Hepatocyte (in vitro differentiated cells): ENCODE results near the gene INPP5B. TPM values are rescaled to one million over a fixed set of nuclear protein-coding genes. Genes with fewer than 3 reads are reported as not detected.
"Not testable (repeated sequence)": the region's sequence is repeated elsewhere in the genome, so short reads cannot be mapped to it uniquely, and the experiment has no call there.

ENCODE experiments used
- DNase-seq: peaks from one replicate; pipeline ENCODE4 v3.0.0-alpha.2; 2016; ENCODE audit warnings: low spot score
- H2AFZ ChIP-seq: fragments of 200-600 bp; sonication (generic); 2 replicates; pipeline ENCODE4 v1.6.0; 2016; ENCODE audit warnings: antibody characterized with exemption, mild to moderate bottlenecking
- H3K27ac ChIP-seq: fragments of 200-600 bp; sonication (generic); 2 replicates; pipeline ENCODE4 v1.5.1; 2016; ENCODE audit warnings: mild to moderate bottlenecking
- H3K27me3 ChIP-seq: fragments of 200-600 bp; sonication (generic); 2 replicates; pipeline ENCODE4 v1.6.1; 2016
- H3K36me3 ChIP-seq: fragments of 200-600 bp; sonication (generic); replicated peaks from 2 replicates; pipeline ENCODE4 v1.5.1; 2016; ENCODE audit warnings: low read depth; ENCODE audit not compliant: insufficient read depth
- H3K4me1 ChIP-seq: fragments of 200-600 bp; sonication (generic); 2 replicates; pipeline ENCODE4 v1.5.1; 2016; ENCODE audit warnings: mild to moderate bottlenecking, moderate library complexity; ENCODE audit not compliant: insufficient read depth
- H3K4me2 ChIP-seq: fragments of 200-600 bp; sonication (generic); 2 replicates; pipeline ENCODE4 v1.6.0; 2016
- H3K4me3 ChIP-seq: fragments of 200-600 bp; sonication (generic); 2 replicates; pipeline ENCODE4 v1.5.1; 2016; ENCODE audit warnings: mild to moderate bottlenecking
- H3K79me2 ChIP-seq: fragments of 200-600 bp; sonication (generic); 2 replicates; pipeline ENCODE4 v1.6.0; 2017; ENCODE audit warnings: mild to moderate bottlenecking
- H3K9me2 ChIP-seq: fragments of 200-600 bp; sonication (generic); replicated peaks from 2 replicates; pipeline ENCODE4 v1.6.0; 2017; ENCODE audit warnings: mild to moderate bottlenecking; ENCODE audit not compliant: insufficient read depth
- H3K9me3 ChIP-seq: fragments of 200-600 bp; sonication (generic); 2 replicates; pipeline ENCODE4 v1.5.1; 2016; ENCODE audit warnings: low read depth, mild to moderate bottlenecking
- H4K20me1 ChIP-seq: fragments of 200-600 bp; sonication (generic); 2 replicates; pipeline ENCODE4 v1.6.0; 2016; ENCODE audit warnings: mild to moderate bottlenecking; ENCODE audit not compliant: insufficient read depth, poor library complexity, severe bottlenecking
- EZH2 ChIP-seq: fragments of 200-600 bp; sonication (generic); IDR thresholded peaks from 2 replicates; pipeline ENCODE4 v1.6.1; 2016; ENCODE audit warnings: antibody characterized with exemption, mild to moderate bottlenecking, borderline replicate concordance
- EZH2phosphoT487 ChIP-seq: fragments of 200-600 bp; sonication (generic); IDR thresholded peaks from one replicate; pipeline ENCODE4 v1.6.1; 2018; ENCODE audit warnings: antibody characterized with exemption, mild to moderate bottlenecking, low read depth, moderate library complexity; ENCODE audit not compliant: unreplicated experiment, severe bottlenecking
- WGBS: methylation state at CpG from one replicate; pipeline ENCODE4 v1.1.6; 2016; ENCODE audit warnings: low lambda C conversion rate; ENCODE audit errors: missing lambda C conversion rate; 5-methylcytosine and 5-hydroxymethylcytosine counted together
- polyA plus RNA-seq: library from polyadenylated mRNA; unstranded; fragments of >200 nt; fragmentation: Nextera tagmentation; extraction: Ambion mirVana; gene quantifications from 2 replicates; pipeline ENCODE4 v1.2.1, GENCODE V29; 2016
- total RNA-seq: library from RNA; depleted of rRNA; stranded (reverse); fragments of >200 nt; gene quantifications from 2 replicates; pipeline ENCODE4 v1.2.3, GENCODE V29; 2014
- TF ChIP-seq, protein P1 (sequence below): fragments of 200-600 bp; sonication (generic); IDR thresholded peaks from 2 replicates; pipeline ENCODE4 v1.5.1; 2016; ENCODE audit warnings: antibody characterized with exemption, mild to moderate bottlenecking; ENCODE audit not compliant: poor library complexity

The INPP5B gene
- total and polyA plus RNA-seq, 2 experiments from 2014 or later: 9.3 to 18.3 TPM

DNA sequence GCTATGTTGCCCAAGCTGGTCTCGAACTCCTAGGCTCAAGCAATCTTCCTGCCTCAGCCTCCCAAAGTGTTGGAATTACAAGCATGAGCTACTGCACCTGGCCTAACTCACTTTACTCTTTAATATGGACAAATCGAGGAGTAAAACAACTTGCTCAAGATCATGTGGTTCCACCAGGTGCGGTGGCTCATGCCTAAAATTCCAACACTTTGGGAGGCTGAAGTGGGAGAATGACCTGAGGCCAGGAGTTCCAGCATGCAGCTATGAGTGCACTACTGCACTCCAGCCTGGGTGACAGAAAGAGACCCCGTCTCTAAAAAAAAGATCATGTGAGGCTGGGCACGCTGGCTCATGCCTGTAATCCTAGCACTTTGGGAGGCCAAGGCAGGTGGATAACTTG lies 2.0 kb downstream of the INPP5B start:
- Histone ChIP-seq H2AFZ (no peak overlapping the region), H4K20me1 (no peaks in the 10 kb centered on the region), H3K4me1 (peaks cover 23% of the 10 kb centered on the region), H3K27me3 (no peaks in the 10 kb centered on the region), H3K4me3 (no peak overlapping the region), H3K4me2 (peak overlapping the region; percentile 91), H3K79me2 (no peaks in the 10 kb centered on the region), H3K9me3 (no peaks in the 10 kb centered on the region), H3K36me3 (no peaks in the 10 kb centered on the region), H3K27ac (peak overlapping the region; percentile 97), H3K9me2 (no peaks in the 10 kb centered on the region)
- no peak for TF ChIP-seq EZH2phosphoT487
- TF ChIP-seq, protein P1, sequence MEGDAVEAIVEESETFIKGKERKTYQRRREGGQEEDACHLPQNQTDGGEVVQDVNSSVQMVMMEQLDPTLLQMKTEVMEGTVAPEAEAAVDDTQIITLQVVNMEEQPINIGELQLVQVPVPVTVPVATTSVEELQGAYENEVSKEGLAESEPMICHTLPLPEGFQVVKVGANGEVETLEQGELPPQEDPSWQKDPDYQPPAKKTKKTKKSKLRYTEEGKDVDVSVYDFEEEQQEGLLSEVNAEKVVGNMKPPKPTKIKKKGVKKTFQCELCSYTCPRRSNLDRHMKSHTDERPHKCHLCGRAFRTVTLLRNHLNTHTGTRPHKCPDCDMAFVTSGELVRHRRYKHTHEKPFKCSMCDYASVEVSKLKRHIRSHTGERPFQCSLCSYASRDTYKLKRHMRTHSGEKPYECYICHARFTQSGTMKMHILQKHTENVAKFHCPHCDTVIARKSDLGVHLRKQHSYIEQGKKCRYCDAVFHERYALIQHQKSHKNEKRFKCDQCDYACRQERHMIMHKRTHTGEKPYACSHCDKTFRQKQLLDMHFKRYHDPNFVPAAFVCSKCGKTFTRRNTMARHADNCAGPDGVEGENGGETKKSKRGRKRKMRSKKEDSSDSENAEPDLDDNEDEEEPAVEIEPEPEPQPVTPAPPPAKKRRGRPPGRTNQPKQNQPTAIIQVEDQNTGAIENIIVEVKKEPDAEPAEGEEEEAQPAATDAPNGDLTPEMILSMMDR: no peak
- no peak for TF ChIP-seq EZH2
- DNase-seq: no peak
- WGBS: 88% methylated on average over 5 of the region's 5 CpGs

DNA sequence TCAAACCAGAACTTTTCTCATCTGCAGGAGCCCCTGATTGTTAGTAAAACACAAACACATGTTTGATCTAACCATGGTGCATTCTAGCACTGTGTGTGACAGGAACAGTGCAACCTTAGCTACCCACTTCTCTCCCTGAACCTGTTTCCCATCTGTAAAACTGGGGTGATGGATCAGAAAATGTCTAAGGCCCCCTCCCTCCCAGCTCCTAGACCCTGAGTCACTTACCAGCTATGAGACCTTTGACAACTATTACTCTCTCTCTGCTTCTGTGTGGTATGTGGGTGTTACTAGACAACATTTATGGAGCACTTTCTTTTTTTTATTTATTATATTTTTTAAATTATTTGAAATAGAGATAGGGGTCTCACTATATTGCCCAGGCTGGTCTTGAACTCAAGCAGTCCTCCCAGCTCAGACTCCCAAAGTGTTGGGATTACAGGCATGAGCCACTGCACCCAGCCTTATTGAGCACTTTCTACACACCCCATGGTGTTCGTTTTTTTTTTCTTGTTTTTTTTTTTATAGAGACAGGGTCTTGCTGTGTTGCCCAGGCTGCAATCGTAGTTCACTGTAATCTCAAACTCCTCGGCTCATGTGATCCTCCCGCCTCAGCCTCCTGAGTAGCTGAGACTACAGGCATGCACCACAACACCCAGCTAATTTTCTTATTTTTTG lies 2.6 kb downstream of the INPP5B start:
- WGBS: 82% methylated on average over 4 of the region's 4 CpGs
- no peaks in the 10 kb centered on the region for H3K27me3 ChIP-seq
- no peak overlapping the region for H2AFZ ChIP-seq
- H3K9me3 ChIP-seq: no peaks in the 10 kb centered on the region
- DNase-seq: no peak
- no peak overlapping the region for H3K4me2 ChIP-seq
- H3K4me3 ChIP-seq: no peak overlapping the region
- no peaks in the 10 kb centered on the region for H4K20me1 ChIP-seq
- no peaks in the 10 kb centered on the region for H3K36me3 ChIP-seq
- TF ChIP-seq EZH2phosphoT487 (no peak), EZH2 (no peak)
- TF ChIP-seq, protein P1: no peak
- H3K4me1 ChIP-seq: peaks cover 25% of the 10 kb centered on the region
- no peaks in the 10 kb centered on the region for H3K79me2 ChIP-seq
- no peak overlapping the region for H3K27ac ChIP-seq
- no peaks in the 10 kb centered on the region for H3K9me2 ChIP-seq

DNA sequence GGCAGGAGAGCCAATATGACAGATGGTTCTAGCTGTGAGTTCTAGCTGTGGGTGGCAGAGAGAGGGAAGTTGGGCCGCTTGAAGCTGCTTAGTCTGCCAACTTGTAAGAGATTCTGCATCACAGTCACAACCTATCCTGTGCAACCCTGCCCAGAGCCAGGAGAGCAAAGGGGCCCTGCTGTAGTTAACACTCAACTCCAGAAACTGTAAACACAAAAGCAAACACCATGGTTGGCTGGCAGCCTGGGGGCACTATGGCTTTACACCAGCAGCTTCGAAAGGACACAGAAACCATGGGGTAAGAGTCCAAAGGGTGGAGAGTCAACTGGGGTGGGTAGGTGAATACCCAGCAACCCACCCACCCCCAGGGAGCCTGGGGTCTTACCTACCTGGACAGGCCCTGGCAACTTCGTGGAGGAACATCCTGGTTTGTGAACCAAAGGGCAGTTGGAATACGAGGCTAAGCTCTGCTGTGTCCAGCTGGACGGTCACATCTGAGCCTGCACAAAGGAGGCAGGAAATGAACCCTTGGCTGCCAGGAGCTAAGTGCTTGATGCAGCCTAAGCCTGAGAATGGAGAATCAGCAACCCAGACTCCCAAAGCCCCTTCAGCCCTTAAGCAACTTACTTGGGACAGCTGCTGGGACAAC lies 6.4 kb downstream of the INPP5B start:
- TF ChIP-seq, protein P1: no peak
- no peak for TF ChIP-seq EZH2phosphoT487
- TF ChIP-seq EZH2: no peak
- Histone ChIP-seq H2AFZ (no peak overlapping the region), H4K20me1 (no peaks in the 10 kb centered on the region), H3K9me3 (no peaks in the 10 kb centered on the region), H3K79me2 (no peaks in the 10 kb centered on the region), H3K9me2 (no peaks in the 10 kb centered on the region), H3K4me2 (no peak overlapping the region), H3K27me3 (no peaks in the 10 kb centered on the region), H3K4me1 (peaks cover 18% of the 10 kb centered on the region), H3K4me3 (no peak overlapping the region), H3K27ac (peak overlapping the region; percentile 45), H3K36me3 (no peaks in the 10 kb centered on the region)
- peak; percentile 44 for DNase-seq
- 73% methylated on average over 5 of the region's 5 CpGs for WGBS

DNA sequence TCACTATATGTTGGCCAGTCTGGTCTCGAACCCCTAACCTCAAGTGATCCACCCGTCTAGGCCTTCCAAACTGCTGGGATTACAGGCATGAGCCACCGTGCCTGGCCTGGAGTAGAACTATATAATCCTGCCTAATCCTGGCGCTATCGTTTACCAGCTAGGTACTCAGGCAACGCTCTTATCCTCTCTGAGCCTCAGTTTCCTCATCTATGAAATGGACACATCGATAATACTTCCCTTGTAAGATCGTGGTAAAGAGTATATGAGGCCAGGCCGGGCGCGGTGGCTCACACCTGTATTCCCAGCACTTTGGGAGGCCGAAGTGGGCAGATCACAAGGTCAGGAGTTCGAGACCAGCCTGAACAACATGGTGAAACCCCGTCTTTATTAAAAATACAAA lies 10.1 kb downstream of the INPP5B start:
- H3K4me1 ChIP-seq: peaks cover 11% of the 10 kb centered on the region
- not testable (repeated sequence) for H2AFZ ChIP-seq, H3K79me2 ChIP-seq, H3K27ac ChIP-seq, H3K4me3 ChIP-seq, H3K27me3 ChIP-seq, DNase-seq, H3K9me3 ChIP-seq, H3K9me2 ChIP-seq, H3K36me3 ChIP-seq, H3K4me2 ChIP-seq, H4K20me1 ChIP-seq
- 94% methylated on average over 14 of the region's 14 CpGs for WGBS
